SK-N-SH (cell line): ENCODE measurements around the gene CCL26. TPM values are rescaled to one million over a fixed set of nuclear protein-coding genes. Genes with fewer than 3 reads are reported as not detected.

Source experiments
- CTCF ChIA-PET: fragments of 300-600, 350-600 bp; formaldehyde crosslinking; extraction: SDS; loops from one replicate; lab custom pipeline; 2021; lab: Yijun Ruan, JAX
- POLR2A ChIA-PET: fragments of 350-600 bp; sonication (Branson Sonifier 250); formaldehyde crosslinking; extraction: SDS; loops from one replicate; lab custom pipeline; 2020; ENCODE audit warnings: antibody characterized with exemption, inconsistent platforms; lab: Yijun Ruan, JAX
- DNase-seq: peaks from one replicate; pipeline ENCODE4 v3.0.0; 2012
- H2AFZ ChIP-seq: fragments of 200-600 bp; sonication (generic); 2 replicates; pipeline ENCODE4 v1.8.1; 2016; ENCODE audit warnings: antibody characterized with exemption, mild to moderate bottlenecking, low read depth
- H3F3A ChIP-seq: fragments of 200-600 bp; sonication (generic); replicated peaks from 2 replicates; pipeline ENCODE3; 2016; ENCODE audit warnings: antibody characterized with exemption, mild to moderate bottlenecking; ENCODE audit not compliant: insufficient read depth
- H3K27ac ChIP-seq, 2 experiments: fragments of 200-500 bp in 1 of 2; fragments of 200-600 bp in 1 of 2; sonication (Bioruptor generic) in 1 of 2; sonication (generic), shearing (Covaris generic) in 1 of 2; 2 replicates each; pipeline versions ENCODE4 v1.5.1 to v1.6.1; 2014 to 2016; ENCODE audit warnings: low read depth in 2 of 2, inconsistent platforms in 1 of 2, low read length in 1 of 2, mild to moderate bottlenecking in 1 of 2, mixed read lengths in 1 of 2
- H3K27me3 ChIP-seq: fragments of 200-600 bp; sonication (generic), shearing (Covaris generic); 2 replicates; pipeline ENCODE4 v1.6.1; 2016; ENCODE audit warnings: mixed run types; ENCODE audit not compliant: insufficient read depth
- H3K36me3 ChIP-seq, 2 experiments: fragments of 200-500 bp in 1 of 2; fragments of 200-600 bp in 1 of 2; sonication (Bioruptor generic) in 1 of 2; sonication (generic) in 1 of 2; replicated peaks in 1 of 2; 2 replicates each; pipeline versions ENCODE3 to v1.5.1; 2014 to 2016; ENCODE audit warnings: low read length in 1 of 2, mild to moderate bottlenecking in 1 of 2; ENCODE audit not compliant: insufficient read depth in 2 of 2, control insufficient read depth in 1 of 2
- H3K4me1 ChIP-seq, 2 experiments: fragments of 200-500 bp in 1 of 2; fragments of 200-600 bp in 1 of 2; sonication (Bioruptor generic) in 1 of 2; sonication (generic), shearing (Covaris generic) in 1 of 2; 2 replicates each; pipeline versions ENCODE4 v1.5.1 to v1.6.1; 2014 to 2016; ENCODE audit warnings: low read depth in 1 of 2, low read length in 1 of 2, mixed run types in 1 of 2; ENCODE audit not compliant: insufficient read depth in 2 of 2, control insufficient read depth in 1 of 2
- H3K4me2 ChIP-seq: fragments of 200-600 bp; sonication (generic), shearing (Covaris generic); 2 replicates; pipeline ENCODE4 v1.6.1; 2017; ENCODE audit warnings: mixed run types
- H3K4me3 ChIP-seq, 2 experiments: fragments of 200-500 bp in 1 of 2; fragments of 200-600 bp in 1 of 2; sonication (Bioruptor generic) in 1 of 2; sonication (generic), shearing (Covaris generic) in 1 of 2; 2 replicates each; pipeline versions ENCODE4 v1.5.1 to v1.8.1; 2014 to 2016; ENCODE audit warnings: low read depth in 2 of 2, inconsistent platforms in 1 of 2, low read length in 1 of 2, mild to moderate bottlenecking in 1 of 2, mixed read lengths in 1 of 2, moderate library complexity in 1 of 2
- H3K79me2 ChIP-seq: fragments of 200-600 bp; sonication (generic); 2 replicates; pipeline ENCODE4 v1.8.1; 2017; ENCODE audit warnings: mild to moderate bottlenecking; ENCODE audit not compliant: insufficient read depth
- H3K9ac ChIP-seq: fragments of 200-600 bp; sonication (generic); 2 replicates; pipeline ENCODE4 v1.6.1; 2017; ENCODE audit warnings: mixed run types
- H3K9me2 ChIP-seq: fragments of 200-600 bp; sonication (generic); 2 replicates; pipeline ENCODE4 v1.6.1; 2017; ENCODE audit warnings: mixed run types
- H3K9me3 ChIP-seq: fragments of 200-600 bp; sonication (generic); 2 replicates; pipeline ENCODE4 v1.6.1; 2017; ENCODE audit warnings: mixed run types, mild to moderate bottlenecking, moderate library complexity
- H4K20me1 ChIP-seq: fragments of 200-600 bp; sonication (generic); 2 replicates; pipeline ENCODE4 v1.6.1; 2017; ENCODE audit warnings: mild to moderate bottlenecking, mixed run types; ENCODE audit not compliant: insufficient read depth
- CHD2 ChIP-seq: fragments of 150-350 bp; IDR thresholded peaks from 2 replicates; pipeline ENCODE4 v1.6.1; 2018; ENCODE audit warnings: low read length; ENCODE audit not compliant: partially characterized antibody
- FOSL2 ChIP-seq: IDR thresholded peaks from 2 replicates; pipeline ENCODE4 v1.4.0; 2012; ENCODE audit warnings: low read depth, mild to moderate bottlenecking, moderate library complexity, borderline replicate concordance
- FOXJ3 ChIP-seq: sonication (generic); formaldehyde crosslinking; IDR thresholded peaks from 2 replicates; pipeline ENCODE4 v1.5.1; 2020; ENCODE audit warnings: mild to moderate bottlenecking, missing genetic modification reagents
- FOXM1 ChIP-seq: IDR thresholded peaks from 2 replicates; pipeline ENCODE4 v1.4.0; 2012; ENCODE audit warnings: low read depth, mild to moderate bottlenecking
- MAX ChIP-seq: IDR thresholded peaks from 2 replicates; pipeline ENCODE4 v1.4.0; 2012; ENCODE audit warnings: low read depth
- PBX3 ChIP-seq: IDR thresholded peaks from 2 replicates; pipeline ENCODE4; 2012
- RCOR1 ChIP-seq: fragments of 150-350 bp; IDR thresholded peaks from 2 replicates; pipeline ENCODE4 v1.6.1; 2017; ENCODE audit warnings: antibody characterized with exemption, low read length
- REST ChIP-seq: IDR thresholded peaks from 2 replicates; pipeline ENCODE4 v1.6.1; 2012; ENCODE audit warnings: mild to moderate bottlenecking, low read depth, low read length, moderate library complexity
- RFX5 ChIP-seq: IDR thresholded peaks from 2 replicates; pipeline ENCODE4 v1.6.1; 2012; ENCODE audit warnings: mild to moderate bottlenecking, improper control_type of control experiment, low read length
- SIN3A ChIP-seq: IDR thresholded peaks from 2 replicates; pipeline ENCODE4 v1.6.1; 2012; ENCODE audit warnings: low read depth, mild to moderate bottlenecking, low read length, moderate library complexity, borderline replicate concordance
- TEAD4 ChIP-seq: IDR thresholded peaks from 2 replicates; pipeline ENCODE4 v1.4.0; 2012; ENCODE audit warnings: mild to moderate bottlenecking, borderline replicate concordance; ENCODE audit not compliant: insufficient read depth
- USF1 ChIP-seq: IDR thresholded peaks from 2 replicates; pipeline ENCODE4 v1.4.0; 2012; ENCODE audit warnings: low read depth, borderline replicate concordance
- YY1 ChIP-seq: IDR thresholded peaks from 2 replicates; pipeline ENCODE4 v1.4.0; 2012; ENCODE audit warnings: low read depth, mild to moderate bottlenecking
- ZBTB33 ChIP-seq: IDR thresholded peaks from 2 replicates; pipeline ENCODE4 v1.4.0; 2012; ENCODE audit warnings: low read depth, borderline replicate concordance
- WGBS: methylation state at CpG from one replicate; pipeline ENCODE4 v1.1.6; 2017; ENCODE audit warnings: low lambda C conversion rate; 5-methylcytosine and 5-hydroxymethylcytosine counted together
- polyA plus RNA-seq, 3 experiments: library from polyadenylated mRNA; depleted of rRNA; stranded (reverse); fragments of >200 nt; gene quantifications; 2 replicates each; pipeline ENCODE4 v1.2.3, GENCODE V29; 2012

CCL26 gene
- polyA plus RNA-seq, 1 of the 3 experiments (the other 2 are of a cell fraction), result not detected

- ChIA-PET CTCF (interaction anchor here (1.8 to 4.1 kb wide), 2 partner anchors 16 to 21 kb away, joined by 6 to 18 read pairs; no protein-coding TSS in a partner anchor), POLR2A (no interaction called here)
- Histone ChIP-seq H3K4me3 (no peak overlapping the region), H3K27me3 (no peaks in the 10 kb centered on the region), H3K4me2 (no peak overlapping the region), H3F3A (no peaks in the 10 kb centered on the region), H3K9ac (no peak overlapping the region), H2AFZ (no peak overlapping the region), H4K20me1 (no peaks in the 10 kb centered on the region), H3K79me2 (no peaks in the 10 kb centered on the region), H3K36me3 (no peaks in the 10 kb centered on the region), H3K9me3 (no peaks in the 10 kb centered on the region), H3K27ac (no peak overlapping the region), H3K9me2 (no peaks in the 10 kb centered on the region), H3K4me1 (peaks cover 0 to 5% of the 10 kb centered on the region in 2 experiments; a peak in 1 of 4 replicates)
- no peak for DNase-seq
- TF ChIP-seq CHD2 (no peak), SIN3A (no peak), REST (no peak), MAX (no peak), RFX5 (no peak), FOXM1 (no peak), PBX3 (no peak), FOXJ3 (no peak), RCOR1 (no peak), ZBTB33 (no peak), TEAD4 (no peak), FOSL2 (no peak), USF1 (no peak), YY1 (no peak)
- 85% methylated on average over 13 of the region's 13 CpGs for WGBS
Observed at GRCh38 chr7:75740846-75741497, 31.0 kb downstream of the CCL26 start.
